Fibroblast of skin of right quadriceps (primary cell): ENCODE results near the gene TK2.

ENCODE experiments used
- DNase-seq: peaks from one replicate; pipeline ENCODE4 v3.0.0-alpha.2; 2013

TK2 gene

DNA sequence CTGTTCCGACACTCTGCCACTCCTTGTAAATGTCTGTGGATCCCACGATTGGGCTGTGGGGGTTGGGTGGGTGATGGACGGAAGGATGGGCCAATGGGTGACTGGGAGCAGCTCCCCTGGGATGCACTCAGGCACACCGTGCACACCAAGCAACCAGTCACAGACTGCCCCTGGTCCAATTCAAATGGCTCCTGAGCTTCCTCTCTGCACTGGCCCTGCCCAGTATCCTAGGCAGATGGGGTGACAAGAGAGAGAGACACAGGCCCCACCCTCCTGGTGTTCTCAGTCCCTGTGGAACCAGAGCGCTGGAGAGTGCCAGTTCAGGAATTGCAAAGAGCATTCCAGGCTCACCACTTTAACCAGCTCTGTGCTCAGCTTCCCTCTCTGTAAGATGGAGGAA, 90.0 kb downstream of the TK2 start:
- DNase-seq: no peak

DNA sequence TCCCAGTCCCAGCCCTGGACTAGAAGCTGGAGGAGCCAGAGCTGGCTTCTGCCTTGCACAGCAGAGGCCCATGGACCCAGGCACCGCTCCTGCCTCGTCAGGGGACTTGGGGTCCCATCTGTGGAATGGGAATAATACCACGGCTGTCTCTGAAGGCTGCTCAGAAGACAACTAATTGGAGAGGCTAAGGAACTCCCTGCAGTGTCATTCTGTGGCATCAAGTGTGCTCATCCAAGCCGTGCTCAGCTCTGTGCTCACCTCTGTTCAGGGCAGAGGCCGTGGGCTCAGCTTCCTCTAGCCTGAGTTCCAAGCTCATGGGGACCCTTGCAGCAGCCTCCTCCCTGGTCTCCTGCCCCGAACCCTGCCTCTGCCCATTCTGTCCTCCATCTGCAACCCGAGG, 91.1 kb downstream of the TK2 start:
- no peak for DNase-seq

DNA sequence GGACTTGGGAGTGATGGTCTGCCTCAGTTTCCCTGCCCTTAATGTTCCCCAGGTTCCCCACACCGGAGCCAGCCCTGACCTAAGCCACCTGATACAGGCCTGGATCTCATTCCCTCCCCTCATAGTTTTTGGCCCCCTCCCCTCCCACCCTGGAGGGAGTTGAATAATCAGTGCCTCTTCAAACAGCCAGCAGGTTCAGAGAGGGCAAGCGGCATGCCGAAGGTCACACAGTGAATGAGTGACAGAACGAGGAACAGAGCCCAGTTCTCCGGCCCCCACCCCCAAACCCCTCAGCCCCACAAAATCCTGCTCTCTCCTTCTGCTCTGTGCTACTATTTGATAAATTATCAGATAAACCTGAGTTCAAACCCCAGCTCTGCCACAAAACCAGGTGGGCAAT, 91.6 kb downstream of the TK2 start:
- DNase-seq: no peak
